NCI-H526 treated with DMSO at 0.1 percent for 48 hours (cell line): Measurements from ENCODE around the gene KRT33A.
"Not testable (repeated sequence)": the region's sequence is repeated elsewhere in the genome, so short reads cannot be mapped to it uniquely, and the experiment has no call there.

ENCODE experiments used
- DNase-seq: peaks from one replicate; lab custom pipeline; 2025; lab: John Stamatoyannopoulos, UW

Gene KRT33A

GRCh38 chr17:41363881-41364280, 13.3 kb upstream of the KRT33A start:
- DNase-seq = no peak

- no peak for DNase-seq
Observed at GRCh38 chr17:41360296-41360995, 9.8 kb upstream of the KRT33A start.

DNA sequence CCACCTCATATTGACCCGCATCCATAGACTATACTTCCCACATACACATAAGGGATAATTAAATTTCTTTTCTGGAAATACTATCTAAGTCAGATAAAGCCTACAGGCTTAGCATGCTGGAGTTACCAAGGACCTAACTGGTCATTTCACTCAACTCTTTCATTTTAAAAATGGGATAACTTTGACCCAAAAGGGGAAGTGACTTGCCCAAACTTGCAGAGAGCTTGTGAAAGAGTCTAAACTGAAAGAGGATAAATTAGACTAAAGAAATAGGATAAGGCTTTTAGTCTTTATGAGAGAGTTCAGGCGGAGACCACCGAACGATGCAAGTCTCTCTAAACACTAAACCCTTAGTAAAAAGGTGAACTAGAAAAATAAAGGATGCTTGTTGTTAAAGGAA, 3.9 kb upstream of the KRT33A start:
- DNase-seq = no peak

- DNase-seq = no peak
Observed at GRCh38 chr17:41352597-41353366, 2.2 kb upstream of the KRT33A start.

DNA sequence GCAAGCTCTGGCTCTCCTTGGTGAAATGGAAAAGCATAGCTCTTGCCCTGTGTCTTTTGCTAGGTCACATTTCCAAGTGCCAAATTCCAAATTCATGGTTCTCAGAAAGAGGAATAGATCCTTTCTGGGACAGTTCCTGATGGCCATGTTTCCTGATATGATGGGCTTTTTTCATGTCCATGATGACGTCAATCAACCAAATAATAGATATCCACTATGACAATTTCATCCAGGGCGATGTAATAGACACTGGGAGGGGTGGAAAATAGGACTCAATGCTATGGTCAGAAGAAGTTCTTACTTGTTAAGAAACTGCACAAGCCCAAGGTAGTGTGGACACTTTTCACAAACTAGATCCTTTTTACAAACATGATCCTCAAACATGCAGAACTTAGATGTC, 549 bp upstream of the KRT33A start:
- DNase-seq = no peak

DNA sequence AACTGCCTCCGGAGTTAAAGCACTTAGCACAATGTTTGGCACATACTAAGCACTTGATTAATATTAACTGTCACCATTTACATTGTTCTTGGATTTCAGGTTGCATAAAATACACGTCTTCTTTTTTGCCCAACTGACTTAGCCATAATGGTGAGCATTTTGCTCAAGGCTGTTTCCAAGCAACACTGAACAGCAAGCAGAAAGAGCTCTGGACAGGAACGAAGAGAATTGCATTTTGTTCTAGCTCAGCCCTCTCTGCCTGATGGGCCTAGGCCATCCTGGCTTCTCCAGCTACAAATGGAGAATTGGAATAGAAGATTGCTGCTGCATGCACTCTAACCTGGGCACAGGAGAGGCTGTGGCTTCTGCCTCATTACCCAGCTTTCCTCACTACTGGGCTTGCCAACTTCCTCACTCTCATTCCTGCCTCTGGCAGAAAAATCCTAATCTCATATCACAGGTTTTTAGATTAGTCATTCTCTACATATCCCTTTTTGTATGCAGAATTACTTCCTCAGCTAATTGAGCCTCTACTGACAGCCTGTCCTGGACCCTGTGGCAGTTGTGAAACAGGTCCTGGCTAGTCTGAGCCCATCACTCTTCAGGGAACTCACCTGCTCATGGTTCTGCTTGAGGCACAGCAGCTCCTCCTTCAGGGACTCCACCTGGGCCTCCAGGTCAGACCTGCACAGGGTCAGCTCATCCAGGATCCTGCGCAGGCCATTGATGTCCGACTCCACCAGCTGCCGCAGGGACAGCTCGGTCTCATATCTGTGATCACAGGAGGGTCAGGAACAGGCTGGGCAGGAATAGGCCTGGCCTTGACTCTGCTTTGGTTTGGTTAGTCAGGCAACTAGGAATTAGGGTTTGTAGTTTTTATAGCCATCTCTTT, 2.5 kb downstream of the KRT33A start:
- no peak for DNase-seq

- DNase-seq = not testable (repeated sequence)
Observed at GRCh38 chr17:41346421-41346820, 4.2 kb downstream of the KRT33A start.

DNA sequence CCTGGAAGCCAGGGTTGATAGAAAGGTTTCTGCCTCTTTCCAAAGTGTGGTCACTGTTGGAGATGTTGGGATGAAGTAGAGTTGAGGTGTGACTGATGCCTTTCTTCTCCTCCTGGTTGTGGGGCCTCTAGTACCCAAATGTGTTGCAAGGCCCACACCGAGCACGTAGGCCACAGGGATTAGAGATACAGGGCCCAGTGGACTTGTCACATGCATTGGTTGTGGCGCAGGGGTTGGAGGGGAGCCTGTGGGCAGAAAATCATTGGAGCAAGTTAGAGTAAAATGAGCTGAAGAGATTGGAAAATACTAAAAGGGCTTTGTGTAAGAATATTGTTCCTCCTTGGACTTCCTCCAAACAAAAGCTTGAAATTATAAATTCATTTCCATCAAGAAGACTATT, 4.6 kb downstream of the KRT33A start:
- no peak for DNase-seq

GRCh38 chr17:41343029-41343428, 7.6 kb downstream of the KRT33A start:
- DNase-seq = no peak

DNA sequence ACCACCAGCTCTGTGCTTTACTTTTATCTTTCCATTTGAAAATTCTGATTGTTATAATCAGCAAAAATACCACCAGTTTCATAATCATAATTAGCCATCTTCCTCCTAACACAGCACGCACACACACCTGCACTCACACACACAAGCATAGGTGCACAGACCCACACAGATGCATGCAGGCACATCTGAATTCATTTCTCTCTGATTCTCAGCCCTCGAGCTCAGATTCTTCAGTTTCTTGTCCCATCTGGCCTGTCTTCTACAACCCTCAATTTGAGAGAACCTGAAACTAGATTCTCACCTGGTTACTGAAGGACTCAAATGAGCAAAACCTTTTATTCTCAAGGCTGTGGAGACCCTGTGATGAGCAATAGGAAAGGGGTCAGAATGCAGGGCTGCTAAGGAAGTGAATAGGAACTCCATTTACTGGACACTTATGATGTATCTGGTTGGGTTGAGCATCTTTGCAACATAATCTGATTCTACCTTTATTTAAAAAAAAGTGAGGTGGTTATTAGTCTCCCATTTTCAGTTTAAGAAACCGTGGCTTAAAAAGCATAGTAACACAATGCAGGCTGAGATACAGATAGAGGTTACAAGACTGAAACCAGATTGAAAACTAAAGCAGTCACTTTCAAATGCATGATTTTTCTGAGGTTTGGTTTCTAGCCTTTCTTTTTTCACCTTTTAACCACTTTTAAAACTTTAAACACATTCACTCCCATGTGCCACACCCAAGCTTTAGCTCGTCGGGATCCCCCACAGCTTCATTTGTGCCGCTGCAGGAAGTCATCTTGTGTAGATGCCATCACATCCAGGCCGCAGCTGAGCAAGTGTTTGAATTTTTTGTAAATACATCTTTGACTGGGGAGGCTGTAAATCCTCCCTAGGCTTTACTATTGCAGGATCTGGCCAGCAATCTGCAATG, 9.4 kb downstream of the KRT33A start:
- no peak for DNase-seq

DNA sequence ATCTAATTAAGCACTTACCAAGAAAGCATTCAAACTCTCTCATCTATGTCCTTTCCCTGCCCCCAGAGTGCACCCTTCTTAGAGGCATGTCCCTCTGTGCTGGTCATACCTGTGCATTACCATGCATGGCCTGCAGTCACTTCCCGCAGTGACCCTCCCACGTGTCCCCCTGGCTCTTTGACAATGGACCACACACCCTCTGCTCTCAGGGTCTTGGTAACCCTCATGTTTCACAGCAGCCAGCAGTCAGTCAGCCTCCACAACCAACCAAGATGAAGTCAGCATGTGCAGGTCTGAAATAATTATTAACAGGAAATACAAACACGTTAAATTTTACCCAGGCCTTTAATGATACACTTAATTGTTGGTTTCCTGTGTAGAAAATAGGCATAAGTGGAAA, 10.1 kb downstream of the KRT33A start:
- no peak for DNase-seq

GRCh38 chr17:41339571-41340172, 11.0 kb downstream of the KRT33A start:
- no peak for DNase-seq

- no peak for DNase-seq
Observed at GRCh38 chr17:41338961-41339485, 11.6 kb downstream of the KRT33A start.

GRCh38 chr17:41335747-41336146, 14.9 kb downstream of the KRT33A start:
- no peak for DNase-seq

DNA sequence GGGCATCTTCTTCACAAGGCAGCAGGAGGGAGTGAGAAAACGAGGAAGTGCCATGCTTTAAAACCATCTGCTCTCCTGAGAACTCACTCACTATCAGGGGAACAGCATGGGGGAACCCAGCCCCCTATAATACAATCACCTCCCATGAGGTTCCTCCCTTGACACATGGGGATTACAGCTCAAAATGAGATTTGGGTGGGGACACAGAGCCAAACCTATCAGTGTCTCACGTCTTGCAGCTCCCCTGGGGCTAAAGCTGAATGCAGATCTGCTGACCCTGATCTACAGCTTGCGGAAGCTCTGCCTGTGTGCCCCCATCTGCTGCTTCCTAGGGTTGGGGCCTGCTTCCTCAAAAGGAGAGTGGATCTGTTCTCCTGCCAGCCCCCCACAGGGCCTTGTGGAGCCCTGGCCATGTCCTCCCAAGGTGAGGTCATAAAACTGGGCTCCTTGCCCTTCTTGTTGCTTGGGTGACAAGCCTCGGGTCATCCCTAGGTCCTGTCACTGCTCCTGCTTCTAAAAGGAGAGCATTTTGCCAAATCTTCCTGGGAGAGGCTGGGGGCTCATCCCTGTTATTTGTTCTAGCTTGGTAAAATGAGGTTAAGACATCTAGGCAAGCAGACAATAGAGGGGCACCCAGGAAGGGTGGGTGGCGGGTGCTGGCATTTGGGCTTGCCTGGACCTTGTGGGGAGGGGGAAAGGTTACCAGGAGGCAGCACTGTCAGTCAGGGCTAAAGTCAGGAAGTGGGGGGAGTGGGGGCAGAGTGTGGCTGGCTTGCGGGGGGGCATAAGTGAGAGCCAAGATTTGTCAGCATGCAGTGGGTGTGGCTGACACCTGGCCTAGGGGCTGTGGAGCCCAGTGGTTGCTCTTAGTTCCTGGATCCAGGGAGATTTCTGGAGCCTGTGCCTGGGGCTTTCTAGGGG, 16.0 kb downstream of the KRT33A start:
- DNase-seq = no peak

DNA sequence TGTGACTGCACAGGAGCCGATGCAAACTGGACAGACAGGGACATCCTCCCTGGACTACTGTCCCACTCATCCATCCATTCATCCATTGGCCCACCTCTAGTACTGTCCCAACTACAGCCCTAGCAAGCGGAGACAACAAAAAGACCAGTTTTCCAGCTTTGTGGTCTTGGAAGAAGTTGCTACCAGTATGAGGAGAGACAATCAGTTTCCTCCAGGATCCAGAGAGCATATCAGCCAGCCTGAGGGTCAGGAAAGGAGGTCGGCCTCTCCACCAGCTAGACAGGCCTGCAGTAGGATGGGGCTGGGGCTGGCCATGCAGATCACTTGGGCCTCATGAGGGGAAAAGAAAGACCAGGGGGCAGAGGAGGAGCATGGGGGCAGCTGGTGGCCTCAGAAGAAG, 16.8 kb downstream of the KRT33A start:
- DNase-seq = no peak

GRCh38 chr17:41333098-41333497, 17.5 kb downstream of the KRT33A start:
- no peak for DNase-seq

GRCh38 chr17:41332239-41332638, 18.4 kb downstream of the KRT33A start:
- DNase-seq = no peak

DNA sequence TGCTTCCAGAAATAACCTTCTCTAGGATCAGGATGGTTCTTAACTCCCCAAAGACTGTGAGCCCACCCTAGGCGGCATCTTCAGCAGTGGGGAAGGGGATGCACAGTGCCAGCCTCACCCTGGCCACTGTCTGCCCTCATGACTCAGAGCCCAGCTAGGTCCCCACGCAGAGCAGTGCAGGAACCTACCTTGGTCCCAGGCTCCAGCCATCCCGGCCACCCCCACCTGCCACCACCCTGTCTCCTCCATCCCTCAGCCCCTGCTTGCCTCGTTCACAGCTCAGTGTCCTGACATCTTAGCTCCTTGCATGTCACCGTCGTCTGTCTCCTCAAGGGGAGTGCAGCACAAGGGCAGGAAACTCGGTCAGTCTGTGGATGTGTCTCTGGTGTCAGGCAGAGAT, 19.0 kb downstream of the KRT33A start:
- DNase-seq = no peak
